ENCODE measurements around the gene GPR42. TPM values are rescaled to one million over a fixed set of nuclear protein-coding genes. Genes with fewer than 3 reads are reported as not detected.

Gene GPR42
- total and polyA plus RNA-seq, 2 donors from 2014 or later, result not detected

- H3K4me1 ChIP-seq (ENCODE audit: control insufficient read depth in 2 of 3, insufficient read depth in 2 of 3, low read depth in 1 of 3, low read length in 3 of 3), result no peaks in the 10 kb centered on the region
- no peaks in the 10 kb centered on the region for H3K36me3 ChIP-seq (ENCODE audit: control insufficient read depth in 2 of 3, insufficient read depth in 3 of 3, low read length in 3 of 3)
- no peak overlapping the region for H3K4me3 ChIP-seq (ENCODE audit: low read length in 3 of 3)
- H3K9ac ChIP-seq (ENCODE audit: low read length in 3 of 3), result no peak overlapping the region
- FAIRE-seq (no peak), DNase-seq (no peak)
- H3K9me3 ChIP-seq (ENCODE audit: control insufficient read depth in 2 of 3, insufficient read depth in 1 of 3, low read length in 3 of 3), result no peaks in the 10 kb centered on the region
- H3K27me3 ChIP-seq (ENCODE audit: control insufficient read depth, insufficient read depth, low read length), result no peaks in the 10 kb centered on the region
- TF ChIP-seq CTCF (IDR thresholded peaks at IDR 0.05; ENCODE audit: borderline replicate concordance, extremely low read depth, insufficient read depth), result no peak
- no peak overlapping the region for H3K27ac ChIP-seq (ENCODE audit: low read depth in 2 of 2, low read length in 2 of 2)
- intact Hi-C loops (cut with DNase I), result no loop called here
These were observed 46.4 kb downstream of the GPR42 start for GRCh38 chr19:35417278-35417677.

- TF ChIP-seq CTCF (IDR thresholded peaks at IDR 0.05; ENCODE audit: borderline replicate concordance, extremely low read depth, insufficient read depth), result no peak
- no peak overlapping the region for H3K27ac ChIP-seq (ENCODE audit: low read depth in 2 of 2, low read length in 2 of 2)
- no peak overlapping the region for H3K4me3 ChIP-seq (ENCODE audit: low read length in 3 of 3)
- H3K27me3 ChIP-seq (ENCODE audit: control insufficient read depth, insufficient read depth, low read length), result no peaks in the 10 kb centered on the region
- no peak overlapping the region for H3K9ac ChIP-seq (ENCODE audit: low read length in 3 of 3)
- DNase-seq (no peak), FAIRE-seq (no peak)
- intact Hi-C loops (cut with DNase I), result no loop called here
- H3K4me1 ChIP-seq (ENCODE audit: control insufficient read depth in 2 of 3, insufficient read depth in 2 of 3, low read depth in 1 of 3, low read length in 3 of 3), result no peaks in the 10 kb centered on the region
- H3K36me3 ChIP-seq (ENCODE audit: control insufficient read depth in 2 of 3, insufficient read depth in 3 of 3, low read length in 3 of 3), result no peaks in the 10 kb centered on the region
- H3K9me3 ChIP-seq (ENCODE audit: control insufficient read depth in 2 of 3, insufficient read depth in 1 of 3, low read length in 3 of 3), result no peaks in the 10 kb centered on the region
These were observed 47.1 kb downstream of the GPR42 start for GRCh38 chr19:35417713-35418534.

- H3K36me3 ChIP-seq (ENCODE audit: control insufficient read depth in 2 of 3, insufficient read depth in 3 of 3, low read length in 3 of 3), result no peaks in the 10 kb centered on the region
- FAIRE-seq, result no peak
- no peak for DNase-seq
- no peak overlapping the region for H3K27ac ChIP-seq (ENCODE audit: low read depth in 2 of 2, low read length in 2 of 2)
- intact Hi-C loops (cut with DNase I), result no loop called here
- H3K4me1 ChIP-seq (ENCODE audit: control insufficient read depth in 2 of 3, insufficient read depth in 2 of 3, low read depth in 1 of 3, low read length in 3 of 3), result no peaks in the 10 kb centered on the region
- no peak overlapping the region for H3K4me3 ChIP-seq (ENCODE audit: low read length in 3 of 3)
- H3K9me3 ChIP-seq (ENCODE audit: control insufficient read depth in 2 of 3, insufficient read depth in 1 of 3, low read length in 3 of 3), result no peaks in the 10 kb centered on the region
- no peak for TF ChIP-seq CTCF (IDR thresholded peaks at IDR 0.05; ENCODE audit: borderline replicate concordance, extremely low read depth, insufficient read depth)
- H3K9ac ChIP-seq (ENCODE audit: low read length in 3 of 3), result no peak overlapping the region
- H3K27me3 ChIP-seq (ENCODE audit: control insufficient read depth, insufficient read depth, low read length), result no peaks in the 10 kb centered on the region
These were observed 48.2 kb downstream of the GPR42 start for GRCh38 chr19:35419046-35419445.

Data from kidney (tissue), 14 donors.